D721Med (cell line): ENCODE measurements around the gene C4A.
"Not testable (repeated sequence)": the region's sequence is repeated elsewhere in the genome, so short reads cannot be mapped to it uniquely, and the experiment has no call there.

ENCODE experiments used
- DNase-seq: peaks from one replicate; pipeline ENCODE4 v3.0.0; 2011; ENCODE audit warnings: low spot score; ENCODE audit not compliant: insufficient read length
- FAIRE-seq: peaks from 2 replicates; lab custom pipeline; 2011; peaks lifted over from hg19 to GRCh38; lab: Jason Lieb, UNC

Gene C4A

DNA sequence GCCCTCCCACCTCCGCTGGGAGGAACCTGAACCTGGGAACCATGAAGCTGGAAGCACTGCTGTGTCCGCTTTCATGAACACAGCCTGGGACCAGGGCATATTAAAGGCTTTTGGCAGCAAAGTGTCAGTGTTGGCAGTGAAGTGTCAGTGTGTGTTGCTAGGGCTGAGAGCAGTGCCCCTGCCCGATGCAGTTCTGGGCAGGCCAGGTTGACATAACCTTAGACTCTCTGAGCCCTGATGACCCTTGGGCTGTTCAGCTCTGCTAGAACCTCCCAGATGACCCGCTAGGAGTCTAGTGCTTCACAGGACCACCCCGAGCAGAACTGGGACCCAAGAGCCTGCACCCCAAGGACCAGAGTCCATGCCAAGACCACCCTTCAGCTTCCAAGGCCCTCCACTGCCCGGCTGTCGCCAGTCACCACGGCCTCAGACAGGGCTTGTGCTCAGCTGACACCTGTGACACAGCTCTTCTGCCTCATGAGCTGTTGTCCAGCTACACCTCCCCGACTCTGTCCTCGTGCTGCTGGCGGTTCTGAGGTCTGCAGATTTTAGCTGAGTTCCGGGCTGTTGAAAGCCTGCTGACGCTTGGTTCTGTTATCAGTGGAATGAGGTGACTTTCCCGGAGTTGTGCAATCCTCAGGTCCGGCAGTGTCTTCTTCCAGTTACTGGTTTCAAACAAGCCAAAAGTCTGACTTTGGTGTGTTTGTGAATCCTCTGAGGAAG is 20.9 kb downstream of the C4A start:
- not testable (repeated sequence) for DNase-seq, FAIRE-seq

- DNase-seq, FAIRE-seq: not testable (repeated sequence)
Observed at GRCh38 chr6:32003301-32003700, 21.4 kb downstream of the C4A start.

DNA sequence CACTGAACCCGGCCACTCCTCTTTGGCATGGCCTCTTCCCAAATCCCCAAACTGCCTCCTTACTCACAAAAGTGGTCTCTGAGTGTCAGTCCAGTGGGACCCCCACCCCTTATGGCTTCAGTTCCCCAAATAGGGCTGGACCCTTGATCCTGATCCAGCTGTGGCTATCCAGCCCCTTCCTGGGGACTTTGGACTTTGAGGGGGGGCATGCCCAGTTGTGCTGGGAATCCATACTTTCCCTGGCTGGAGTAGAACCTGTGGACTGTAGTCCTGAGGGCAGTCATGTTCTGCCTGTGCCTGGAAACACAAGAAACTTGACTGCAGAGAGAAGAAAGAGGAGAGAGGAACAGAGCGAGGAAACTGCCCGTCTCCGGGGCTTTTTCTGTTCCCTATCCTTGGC is 22.5 kb downstream of the C4A start:
- FAIRE-seq, DNase-seq: not testable (repeated sequence)

DNA sequence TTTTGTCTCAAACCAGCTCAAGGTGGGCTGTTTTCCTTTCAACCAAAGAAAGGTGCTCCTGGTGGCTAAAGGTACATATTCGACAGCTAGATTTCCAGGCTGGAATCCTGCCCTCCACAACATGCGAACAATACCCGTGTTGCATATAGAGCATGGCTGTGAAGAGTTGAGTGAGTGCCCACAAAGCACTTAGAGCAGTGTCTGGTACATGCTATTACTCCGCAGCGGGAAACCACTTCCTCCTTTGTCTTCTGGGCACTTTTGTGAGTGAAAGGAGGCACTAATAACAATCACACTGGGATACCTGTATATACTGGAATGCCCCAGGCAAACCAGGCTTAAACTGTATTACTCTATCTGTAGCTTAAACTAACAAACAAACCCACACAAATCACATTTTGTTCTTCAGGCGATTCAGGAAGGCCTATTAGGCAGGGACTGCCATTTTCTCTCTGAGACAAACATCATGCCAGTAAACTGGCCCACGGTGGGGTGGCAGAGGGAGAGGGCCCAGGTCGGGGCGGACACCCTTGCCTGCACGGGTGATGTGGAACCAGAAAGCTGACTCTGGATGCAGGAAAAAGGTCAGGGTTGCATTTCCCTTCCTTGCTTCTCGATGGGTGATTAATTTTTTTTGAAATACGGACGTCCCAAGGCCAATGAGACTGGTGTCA is 23.1 kb downstream of the C4A start:
- not testable (repeated sequence) for FAIRE-seq, DNase-seq

GRCh38 chr6:32005538-32005880 is 23.7 kb downstream of the C4A start:
- not testable (repeated sequence) for DNase-seq, FAIRE-seq

GRCh38 chr6:32005991-32006529 is 24.2 kb downstream of the C4A start:
- DNase-seq, FAIRE-seq: not testable (repeated sequence)

GRCh38 chr6:32007086-32007485 is 25.2 kb downstream of the C4A start:
- FAIRE-seq, DNase-seq: not testable (repeated sequence)

GRCh38 chr6:32008037-32008436 is 26.2 kb downstream of the C4A start:
- DNase-seq, FAIRE-seq: not testable (repeated sequence)

GRCh38 chr6:32008616-32009015 is 26.8 kb downstream of the C4A start:
- not testable (repeated sequence) for DNase-seq, FAIRE-seq

GRCh38 chr6:32009537-32009936 is 27.7 kb downstream of the C4A start:
- DNase-seq, FAIRE-seq: not testable (repeated sequence)

GRCh38 chr6:32010856-32011530 is 29.1 kb downstream of the C4A start:
- not testable (repeated sequence) for FAIRE-seq

GRCh38 chr6:32012941-32013617 is 31.2 kb downstream of the C4A start:
- DNase-seq, FAIRE-seq: not testable (repeated sequence)

More at GRCh38 chr6:32010856-32011530, 29.1 kb downstream of the C4A start:
- DNase-seq: not testable (repeated sequence)

DNA sequence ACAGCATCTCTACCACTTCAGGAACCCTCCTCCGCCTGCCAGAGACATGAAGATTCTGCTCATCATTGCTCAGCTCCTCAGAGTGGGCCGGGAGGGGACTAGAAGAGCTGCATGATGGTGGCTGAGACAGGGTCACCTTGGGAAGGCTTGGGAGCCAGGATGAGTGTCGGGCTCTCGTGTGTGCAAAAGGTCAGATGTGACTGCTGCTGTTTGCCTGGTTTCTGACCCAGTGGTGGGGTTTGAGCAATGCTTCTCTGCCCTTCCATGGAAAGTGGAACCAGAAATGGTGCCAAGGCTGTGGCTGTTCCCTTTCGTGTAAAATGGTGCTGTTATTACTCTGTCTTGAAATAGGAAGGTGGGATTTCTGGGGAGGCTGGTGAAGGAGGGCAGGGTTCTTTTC is 31.9 kb downstream of the C4A start:
- not testable (repeated sequence) for DNase-seq, FAIRE-seq

GRCh38 chr6:32014547-32014946 is 32.7 kb downstream of the C4A start, which contains the start of gene C4B:
TSS of gene C4B (plus strand) at chr6:32014795. CDS start at chr6:32014846, 51 bp downstream.
- DNase-seq, FAIRE-seq: not testable (repeated sequence)

DNA sequence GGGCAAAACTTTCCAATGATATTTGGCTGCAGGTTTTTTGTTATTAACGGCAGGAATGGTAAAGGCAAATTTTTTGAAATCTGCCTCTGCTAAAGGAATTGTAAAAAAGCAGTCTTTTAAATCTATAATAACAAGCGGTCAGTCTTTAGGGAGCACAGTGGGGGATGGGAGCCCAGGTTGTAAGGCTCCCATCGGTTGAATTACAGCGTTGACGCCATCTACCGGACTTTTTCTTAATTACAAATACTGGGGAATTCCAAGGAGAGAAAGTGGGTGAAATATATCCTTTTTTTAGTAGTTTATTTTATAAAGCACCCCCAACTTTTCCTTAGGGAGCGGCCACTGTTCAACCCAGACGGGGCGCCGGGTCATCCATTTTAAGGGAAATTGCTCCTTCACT is 40.2 kb downstream of the C4A start:
- FAIRE-seq, DNase-seq: not testable (repeated sequence)

- FAIRE-seq: not testable (repeated sequence)
Observed at GRCh38 chr6:32028631-32029030, 46.8 kb downstream of the C4A start.

GRCh38 chr6:32029553-32029952 is 47.7 kb downstream of the C4A start:
- not testable (repeated sequence) for FAIRE-seq, DNase-seq

More at GRCh38 chr6:32028631-32029030, 46.8 kb downstream of the C4A start:
- not testable (repeated sequence) for DNase-seq

DNA sequence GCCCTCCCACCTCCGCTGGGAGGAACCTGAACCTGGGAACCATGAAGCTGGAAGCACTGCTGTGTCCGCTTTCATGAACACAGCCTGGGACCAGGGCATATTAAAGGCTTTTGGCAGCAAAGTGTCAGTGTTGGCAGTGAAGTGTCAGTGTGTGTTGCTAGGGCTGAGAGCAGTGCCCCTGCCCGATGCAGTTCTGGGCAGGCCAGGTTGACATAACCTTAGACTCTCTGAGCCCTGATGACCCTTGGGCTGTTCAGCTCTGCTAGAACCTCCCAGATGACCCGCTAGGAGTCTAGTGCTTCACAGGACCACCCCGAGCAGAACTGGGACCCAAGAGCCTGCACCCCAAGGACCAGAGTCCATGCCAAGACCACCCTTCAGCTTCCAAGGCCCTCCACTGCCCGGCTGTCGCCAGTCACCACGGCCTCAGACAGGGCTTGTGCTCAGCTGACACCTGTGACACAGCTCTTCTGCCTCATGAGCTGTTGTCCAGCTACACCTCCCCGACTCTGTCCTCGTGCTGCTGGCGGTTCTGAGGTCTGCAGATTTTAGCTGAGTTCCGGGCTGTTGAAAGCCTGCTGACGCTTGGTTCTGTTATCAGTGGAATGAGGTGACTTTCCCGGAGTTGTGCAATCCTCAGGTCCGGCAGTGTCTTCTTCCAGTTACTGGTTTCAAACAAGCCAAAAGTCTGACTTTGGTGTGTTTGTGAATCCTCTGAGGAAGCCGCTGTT is 53.6 kb downstream of the C4A start:
- FAIRE-seq: not testable (repeated sequence)

GRCh38 chr6:32037136-32037535 is 55.3 kb downstream of the C4A start:
- FAIRE-seq, DNase-seq: not testable (repeated sequence)

More for the DNA sequence above, 53.6 kb downstream of the C4A start:
- not testable (repeated sequence) for DNase-seq
